Lower lobe of right lung (tissue), 2 donors: Measurements from ENCODE around the gene TBC1D7. TPM values are rescaled to one million over a fixed set of nuclear protein-coding genes. Genes with fewer than 3 reads are reported as not detected.

ENCODE experiments used
- ATAC-seq, 2 donors: fragments of 200-7000 bp; cut with Tn5 transposase; one replicate each; pipeline ENCODE4 v1.9.1; 2020 to 2022; ENCODE audit warnings: mild to moderate bottlenecking in 2 of 2, moderate library complexity in 2 of 2
- DNase-seq: peaks from one replicate; pipeline ENCODE4 v3.0.0-alpha.2; 2020
- H3K27ac ChIP-seq: fragments of 200-600 bp; one replicate; pipeline ENCODE4 v1.8.0; 2022
- H3K27me3 ChIP-seq: fragments of 200-600 bp; one replicate; pipeline ENCODE4 v1.8.0; 2022; ENCODE audit warnings: low read depth
- H3K36me3 ChIP-seq: fragments of 200-600 bp; one replicate; pipeline ENCODE4 v1.8.0; 2022; ENCODE audit warnings: mild to moderate bottlenecking
- H3K4me1 ChIP-seq: fragments of 200-600 bp; one replicate; pipeline ENCODE4 v1.8.0; 2022
- H3K4me3 ChIP-seq: fragments of 200-600 bp; one replicate; pipeline ENCODE4 v1.8.0; 2022; ENCODE audit warnings: mild to moderate bottlenecking
- H3K9me3 ChIP-seq: fragments of 200-600 bp; one replicate; pipeline ENCODE4 v1.8.0; 2022
- intact Hi-C: fragments of 100-400 bp; cut with DNase I; formaldehyde crosslinking; loops from one replicate; pipeline ENCODE4 v1.11.0; 2022
- total RNA-seq: library from RNA; stranded (reverse); fragmentation: NEBNext Ultra II Directional; extraction: Animal tissue kit (Norgen Biotek cat#: 25700); gene quantifications from one replicate; pipeline ENCODE4 v1.2.1, GENCODE V29; 2021
- TF ChIP-seq, protein P1 (sequence below): fragments of 200-600 bp; IDR thresholded peaks from one replicate; pipeline ENCODE4 v1.8.0; 2022; ENCODE audit warnings: antibody characterized with exemption, mild to moderate bottlenecking
- donor health status: DM: no; HTN: yes; CAD: no; lungs with severe emphysema.

Gene TBC1D7
- total RNA-seq, 1 donor from 2014 or later: 18.8 TPM

DNA sequence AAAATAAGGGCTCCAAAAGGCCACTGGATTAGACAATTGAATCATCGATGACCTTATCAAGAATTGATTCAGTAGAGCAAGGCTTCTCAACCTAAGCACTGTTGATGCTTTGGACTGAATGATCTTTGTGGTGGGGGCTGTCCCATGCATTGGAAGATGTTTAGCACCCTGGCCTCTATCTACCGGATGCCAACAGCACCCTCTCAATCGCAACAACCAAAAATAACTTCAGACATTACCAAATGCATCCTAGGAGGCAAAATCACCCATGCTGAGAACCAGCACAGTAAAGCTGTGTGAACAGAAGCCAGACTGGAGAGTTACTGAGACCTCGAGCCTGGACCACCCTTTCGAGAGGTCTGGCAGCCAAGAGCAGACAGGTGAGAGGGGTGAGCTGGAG lies 67.5 kb downstream of the TBC1D7 start:
- Histone ChIP-seq H3K4me1 (peaks cover 12% of the 10 kb centered on the region), H3K27me3 (no peaks in the 10 kb centered on the region), H3K27ac (no peak overlapping the region), H3K36me3 (no peaks in the 10 kb centered on the region), H3K4me3 (no peak overlapping the region), H3K9me3 (peaks cover 3% of the 10 kb centered on the region)
- TF ChIP-seq, protein P1, sequence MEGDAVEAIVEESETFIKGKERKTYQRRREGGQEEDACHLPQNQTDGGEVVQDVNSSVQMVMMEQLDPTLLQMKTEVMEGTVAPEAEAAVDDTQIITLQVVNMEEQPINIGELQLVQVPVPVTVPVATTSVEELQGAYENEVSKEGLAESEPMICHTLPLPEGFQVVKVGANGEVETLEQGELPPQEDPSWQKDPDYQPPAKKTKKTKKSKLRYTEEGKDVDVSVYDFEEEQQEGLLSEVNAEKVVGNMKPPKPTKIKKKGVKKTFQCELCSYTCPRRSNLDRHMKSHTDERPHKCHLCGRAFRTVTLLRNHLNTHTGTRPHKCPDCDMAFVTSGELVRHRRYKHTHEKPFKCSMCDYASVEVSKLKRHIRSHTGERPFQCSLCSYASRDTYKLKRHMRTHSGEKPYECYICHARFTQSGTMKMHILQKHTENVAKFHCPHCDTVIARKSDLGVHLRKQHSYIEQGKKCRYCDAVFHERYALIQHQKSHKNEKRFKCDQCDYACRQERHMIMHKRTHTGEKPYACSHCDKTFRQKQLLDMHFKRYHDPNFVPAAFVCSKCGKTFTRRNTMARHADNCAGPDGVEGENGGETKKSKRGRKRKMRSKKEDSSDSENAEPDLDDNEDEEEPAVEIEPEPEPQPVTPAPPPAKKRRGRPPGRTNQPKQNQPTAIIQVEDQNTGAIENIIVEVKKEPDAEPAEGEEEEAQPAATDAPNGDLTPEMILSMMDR: no peak
- intact Hi-C loops: no loop called here
- DNase-seq (no peak), ATAC-seq (no peak)

DNA sequence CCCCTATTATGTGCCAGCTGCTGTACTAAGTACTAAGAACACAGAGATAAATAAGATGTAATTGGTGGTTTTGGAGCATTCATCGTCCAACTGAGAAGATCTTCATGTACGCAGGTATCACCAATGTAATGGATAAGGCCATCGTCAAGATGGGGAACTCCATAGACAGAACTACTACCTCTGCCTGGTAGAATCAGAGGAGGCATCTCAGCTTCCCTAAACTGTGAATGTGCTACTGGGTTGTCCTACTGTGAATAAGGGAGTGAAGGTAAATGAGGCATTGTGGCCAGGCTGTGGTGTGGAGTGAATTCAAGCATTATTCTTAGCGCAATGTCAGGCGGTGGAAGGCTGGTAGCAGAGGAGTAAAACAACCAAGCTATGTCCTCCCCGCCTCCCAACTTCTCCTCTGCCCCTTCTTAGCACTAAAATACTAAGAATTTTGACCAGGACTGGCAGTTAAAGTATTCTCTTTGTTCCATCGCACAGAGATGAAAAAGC lies 68.2 kb downstream of the TBC1D7 start:
- intact Hi-C loops: no loop called here
- H3K4me1 ChIP-seq: peaks cover 12% of the 10 kb centered on the region
- ATAC-seq (no peak), DNase-seq (no peak)
- no peak overlapping the region for H3K27ac ChIP-seq
- TF ChIP-seq, protein P1: no peak
- H3K27me3 ChIP-seq: no peaks in the 10 kb centered on the region
- no peaks in the 10 kb centered on the region for H3K36me3 ChIP-seq
- H3K4me3 ChIP-seq: no peak overlapping the region
- peaks cover 7% of the 10 kb centered on the region for H3K9me3 ChIP-seq

DNA sequence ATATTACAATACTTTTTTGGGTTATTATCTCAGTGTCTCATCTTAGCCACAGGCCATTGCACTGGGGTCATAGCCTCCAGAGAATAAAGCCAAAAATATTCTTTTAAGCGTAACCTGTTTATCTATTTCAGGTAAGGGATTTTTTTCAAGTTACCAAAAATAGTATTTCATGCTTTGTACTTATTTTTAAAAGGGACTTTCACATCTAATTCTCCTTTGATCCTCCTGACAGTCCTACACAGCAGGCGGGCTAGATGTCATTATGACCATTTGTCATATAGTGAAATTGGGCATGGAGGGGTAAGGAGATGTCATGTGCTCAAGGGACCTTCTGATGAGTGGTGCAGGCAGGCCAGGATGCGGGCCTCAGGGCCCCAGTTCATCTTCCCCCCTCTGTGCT lies 68.9 kb downstream of the TBC1D7 start:
- ATAC-seq: no peak
- H3K4me1 ChIP-seq: peaks cover 12% of the 10 kb centered on the region
- no peak for DNase-seq
- intact Hi-C loops: no loop called here
- H3K36me3 ChIP-seq: no peaks in the 10 kb centered on the region
- no peaks in the 10 kb centered on the region for H3K27me3 ChIP-seq
- H3K9me3 ChIP-seq: peaks cover 7% of the 10 kb centered on the region
- H3K27ac ChIP-seq: no peak overlapping the region
- no peak overlapping the region for H3K4me3 ChIP-seq
- TF ChIP-seq, protein P1: no peak

DNA sequence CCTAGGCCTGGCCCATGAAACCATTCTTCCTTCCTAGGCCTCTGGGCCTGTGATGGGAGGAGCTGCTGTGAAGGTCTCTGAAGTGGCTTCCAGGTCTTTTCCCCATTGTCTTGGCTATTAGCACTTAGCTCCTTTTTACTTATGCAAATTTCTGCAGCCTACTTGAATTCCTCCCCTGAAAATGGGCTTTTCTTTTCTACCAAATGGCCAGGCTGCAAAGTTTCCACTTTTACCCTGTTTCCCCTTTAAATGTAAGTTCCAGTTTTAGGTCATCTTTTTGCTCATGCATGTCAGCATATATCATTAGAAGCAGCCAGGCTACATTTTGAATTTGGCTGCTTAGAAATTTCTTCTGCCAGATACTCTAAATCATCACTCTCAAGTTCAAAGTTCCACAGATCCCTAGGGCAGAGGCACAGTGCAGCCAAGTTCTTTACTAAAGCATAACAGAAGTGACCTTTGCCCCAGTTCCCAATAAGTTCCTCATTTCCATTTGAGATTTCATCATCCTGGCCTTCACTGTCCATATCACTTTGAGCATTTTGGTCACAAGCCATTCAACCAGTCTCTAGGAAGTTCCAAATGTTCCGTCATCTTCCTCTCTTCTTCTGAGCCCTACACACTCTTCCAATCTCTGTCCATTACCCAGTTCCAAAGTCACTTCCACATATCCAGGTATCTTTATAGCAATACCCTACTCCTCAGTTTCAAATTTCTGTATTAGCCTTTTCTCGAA lies 71.9 kb downstream of the TBC1D7 start:
- Histone ChIP-seq H3K9me3 (peaks cover 7% of the 10 kb centered on the region), H3K4me3 (no peak overlapping the region), H3K4me1 (peaks cover 12% of the 10 kb centered on the region), H3K27me3 (no peaks in the 10 kb centered on the region), H3K36me3 (no peaks in the 10 kb centered on the region), H3K27ac (no peak overlapping the region)
- intact Hi-C loops: no loop called here
- no peak for DNase-seq
- peak in 1 of 2 donors; percentile 16 for ATAC-seq
- TF ChIP-seq, protein P1: no peak

Other genes with a start within 250 kb of the TBC1D7 start
- 20.2 TPM for gene GFOD1, start 159.1 kb upstream of the TBC1D7 start, total RNA-seq
- gene SIRT5, start 246.1 kb upstream of the TBC1D7 start, total RNA-seq: 15.3 TPM